Measurements from ENCODE around the gene NUP98.
"Not testable (repeated sequence)": the region's sequence is repeated elsewhere in the genome, so short reads cannot be mapped to it uniquely, and the experiment has no call there.

The NUP98 gene

DNA sequence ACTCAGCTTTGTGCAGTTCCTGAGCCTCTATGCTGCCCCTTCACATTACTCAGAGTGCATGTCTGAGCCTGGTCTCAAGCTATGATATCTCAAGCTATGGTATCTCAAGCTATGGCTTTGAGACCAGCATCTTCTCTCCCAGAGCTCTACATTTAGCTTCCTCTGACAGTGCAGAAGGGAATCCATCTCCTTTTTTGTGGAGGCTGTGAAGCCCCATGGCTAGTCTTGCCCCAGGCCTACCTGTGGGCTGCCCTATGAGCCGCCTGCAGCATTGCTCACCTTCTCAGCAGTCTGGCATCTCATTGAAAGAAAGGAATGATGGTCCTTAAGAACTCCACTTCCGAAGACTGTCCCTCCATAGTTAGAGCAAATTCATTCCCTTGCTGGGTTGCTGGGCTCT, 23.6 kb upstream of the NUP98 start:
- Histone ChIP-seq H2AK5ac (ENCODE audit: low read length) (no peak overlapping the region), H3K79me1 (ENCODE audit: low read length) (no peaks in the 10 kb centered on the region), H3K27ac (ENCODE audit: low read depth, low read length) (no peak overlapping the region), H3K18ac (ENCODE audit: low read length) (no peak overlapping the region), H4K8ac (ENCODE audit: low read depth, low read length) (no peak overlapping the region), H3K79me2 (ENCODE audit: control insufficient read depth, insufficient read depth, low read length) (no peaks in the 10 kb centered on the region), H3K23ac (ENCODE audit: low read length) (no peak overlapping the region), H3K56ac (ENCODE audit: low read length) (no peak overlapping the region), H4K5ac (ENCODE audit: low read length) (no peak overlapping the region), H3K4me1 (ENCODE audit: control insufficient read depth, low read depth, low read length) (peaks cover 6% of the 10 kb centered on the region), H2BK120ac (ENCODE audit: low read depth, low read length) (no peak overlapping the region), H3K4me3 (ENCODE audit: low read length) (no peak overlapping the region), H3K27me3 (ENCODE audit: insufficient read depth, low read length, poor library complexity) (no peaks in the 10 kb centered on the region), H2BK15ac (replicated peaks; ENCODE audit: low read depth) (no peak overlapping the region), H2BK5ac (ENCODE audit: low read length) (no peak overlapping the region), H3K36me3 (ENCODE audit: control insufficient read depth, insufficient read depth, low read length) (peaks cover 4% of the 10 kb centered on the region), H3K9ac (ENCODE audit: low read length) (no peak overlapping the region), H3K4me2 (ENCODE audit: low read length) (no peak overlapping the region), H3K4ac (ENCODE audit: low read depth, low read length) (no peak overlapping the region)
- no peak for DNase-seq
- no CpG with 5 or more reads among the region's 2 CpGs for WGBS (ENCODE audit: extremely low coverage, insufficient coverage, low lambda C conversion rate)

DNA sequence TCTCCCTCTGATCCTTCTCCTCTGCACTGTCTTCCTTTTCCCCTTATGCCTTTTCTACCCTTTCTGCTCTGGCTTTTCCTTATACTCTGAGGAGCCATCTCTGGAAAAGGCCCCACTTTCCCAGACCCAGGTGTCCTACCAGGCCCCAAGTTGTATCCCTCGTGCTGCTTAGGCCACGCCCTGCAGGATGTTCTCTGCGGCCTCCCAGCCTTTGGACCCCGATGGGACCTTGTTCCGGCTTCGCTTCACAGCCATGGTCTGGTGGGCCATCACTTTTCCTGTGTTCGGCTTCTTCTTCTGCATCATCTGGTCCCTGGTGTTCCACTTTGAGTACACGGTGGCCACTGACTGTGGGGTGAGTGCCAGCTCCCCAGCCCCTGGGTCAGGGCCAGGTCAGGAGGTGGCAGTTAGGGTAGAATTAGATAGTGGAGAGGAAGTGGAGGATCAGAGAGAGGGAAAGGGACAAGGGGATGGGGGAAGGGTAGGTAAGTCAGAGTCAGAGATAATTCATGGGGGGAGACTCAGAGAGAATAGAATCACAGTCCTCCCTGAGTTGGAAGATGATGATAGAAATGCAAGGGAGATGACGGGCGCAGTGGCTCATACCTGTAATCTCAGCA, 19.9 kb upstream of the NUP98 start:
- Histone ChIP-seq H3K56ac (ENCODE audit: low read length) (no peak overlapping the region), H3K36me3 (ENCODE audit: control insufficient read depth, insufficient read depth, low read length) (no peaks in the 10 kb centered on the region), H3K18ac (ENCODE audit: low read length) (no peak overlapping the region), H3K4ac (ENCODE audit: low read depth, low read length) (no peak overlapping the region), H3K4me3 (ENCODE audit: low read length) (no peak overlapping the region), H3K27ac (ENCODE audit: low read depth, low read length) (no peak overlapping the region), H2BK15ac (replicated peaks; ENCODE audit: low read depth) (no peak overlapping the region), H3K9ac (ENCODE audit: low read length) (no peak overlapping the region), H3K79me1 (ENCODE audit: low read length) (no peaks in the 10 kb centered on the region), H2AK5ac (ENCODE audit: low read length) (no peak overlapping the region), H3K23ac (ENCODE audit: low read length) (no peak overlapping the region), H4K8ac (ENCODE audit: low read depth, low read length) (no peak overlapping the region), H4K5ac (ENCODE audit: low read length) (no peak overlapping the region), H3K27me3 (ENCODE audit: insufficient read depth, low read length, poor library complexity) (no peaks in the 10 kb centered on the region), H2BK120ac (ENCODE audit: low read depth, low read length) (no peak overlapping the region), H2BK5ac (ENCODE audit: low read length) (no peak overlapping the region), H3K4me2 (ENCODE audit: low read length) (no peak overlapping the region), H3K79me2 (ENCODE audit: control insufficient read depth, insufficient read depth, low read length) (no peaks in the 10 kb centered on the region), H3K4me1 (ENCODE audit: control insufficient read depth, low read depth, low read length) (peaks cover 2% of the 10 kb centered on the region)
- no peak for DNase-seq
- no CpG with 5 or more reads among the region's 10 CpGs for WGBS (ENCODE audit: extremely low coverage, insufficient coverage, low lambda C conversion rate)

DNA sequence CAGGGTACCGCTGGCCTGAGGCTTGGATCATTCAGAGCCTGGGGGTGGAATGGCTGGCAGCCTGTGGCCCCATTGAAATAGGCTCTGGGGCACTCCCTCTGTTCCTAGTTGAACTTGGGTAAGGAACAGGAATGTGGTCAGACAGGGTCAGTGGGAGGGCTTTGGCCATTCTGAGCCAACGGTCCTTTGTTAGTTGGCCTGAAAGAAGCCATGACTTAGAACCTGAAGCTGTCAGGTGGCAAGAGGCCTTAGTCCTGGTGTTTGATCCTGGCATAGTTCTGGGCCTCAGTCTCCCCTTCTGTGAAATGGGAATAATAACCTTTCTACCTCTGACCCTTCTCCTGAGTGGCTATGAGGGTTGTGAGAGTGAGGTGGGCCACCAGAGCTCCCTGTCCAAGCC, 19.3 kb upstream of the NUP98 start:
- peaks cover 2% of the 10 kb centered on the region for H3K4me1 ChIP-seq (ENCODE audit: control insufficient read depth, low read depth, low read length)
- H3K27me3 ChIP-seq (ENCODE audit: insufficient read depth, low read length, poor library complexity), result no peaks in the 10 kb centered on the region
- no peak overlapping the region for H2BK5ac ChIP-seq (ENCODE audit: low read length)
- H3K9ac ChIP-seq (ENCODE audit: low read length), result no peak overlapping the region
- WGBS (ENCODE audit: extremely low coverage, insufficient coverage, low lambda C conversion rate), result no CpG with 5 or more reads among the region's 2 CpGs
- no peak overlapping the region for H2BK120ac ChIP-seq (ENCODE audit: low read depth, low read length)
- H3K4me2 ChIP-seq (ENCODE audit: low read length), result no peak overlapping the region
- H3K4ac ChIP-seq (ENCODE audit: low read depth, low read length), result no peak overlapping the region
- no peak overlapping the region for H3K23ac ChIP-seq (ENCODE audit: low read length)
- no peaks in the 10 kb centered on the region for H3K79me2 ChIP-seq (ENCODE audit: control insufficient read depth, insufficient read depth, low read length)
- no peak overlapping the region for H2AK5ac ChIP-seq (ENCODE audit: low read length)
- no peak overlapping the region for H2BK15ac ChIP-seq (replicated peaks; ENCODE audit: low read depth)
- no peak overlapping the region for H3K27ac ChIP-seq (ENCODE audit: low read depth, low read length)
- no peak overlapping the region for H4K8ac ChIP-seq (ENCODE audit: low read depth, low read length)
- no peak overlapping the region for H4K5ac ChIP-seq (ENCODE audit: low read length)
- H3K18ac ChIP-seq (ENCODE audit: low read length), result no peak overlapping the region
- H3K79me1 ChIP-seq (ENCODE audit: low read length), result no peaks in the 10 kb centered on the region
- no peaks in the 10 kb centered on the region for H3K36me3 ChIP-seq (ENCODE audit: control insufficient read depth, insufficient read depth, low read length)
- no peak overlapping the region for H3K56ac ChIP-seq (ENCODE audit: low read length)
- DNase-seq, result peak; percentile 42
- H3K4me3 ChIP-seq (ENCODE audit: low read length), result no peak overlapping the region

- no peaks in the 10 kb centered on the region for H3K79me2 ChIP-seq (ENCODE audit: control insufficient read depth, insufficient read depth, low read length)
- no peak overlapping the region for H3K56ac ChIP-seq (ENCODE audit: low read length)
- no peaks in the 10 kb centered on the region for H3K36me3 ChIP-seq (ENCODE audit: control insufficient read depth, insufficient read depth, low read length)
- no peak overlapping the region for H2BK15ac ChIP-seq (replicated peaks; ENCODE audit: low read depth)
- no peak overlapping the region for H4K5ac ChIP-seq (ENCODE audit: low read length)
- H3K9ac ChIP-seq (ENCODE audit: low read length), result no peak overlapping the region
- no peak overlapping the region for H3K23ac ChIP-seq (ENCODE audit: low read length)
- H3K79me1 ChIP-seq (ENCODE audit: low read length), result no peaks in the 10 kb centered on the region
- no CpG with 5 or more reads among the region's 4 CpGs for WGBS (ENCODE audit: extremely low coverage, insufficient coverage, low lambda C conversion rate)
- H3K27me3 ChIP-seq (ENCODE audit: insufficient read depth, low read length, poor library complexity), result no peaks in the 10 kb centered on the region
- no peak overlapping the region for H2BK120ac ChIP-seq (ENCODE audit: low read depth, low read length)
- H3K4me1 ChIP-seq (ENCODE audit: control insufficient read depth, low read depth, low read length), result peaks cover 2% of the 10 kb centered on the region
- no peak for DNase-seq
- H3K4me3 ChIP-seq (ENCODE audit: low read length), result no peak overlapping the region
- no peak overlapping the region for H3K27ac ChIP-seq (ENCODE audit: low read depth, low read length)
- H2AK5ac ChIP-seq (ENCODE audit: low read length), result no peak overlapping the region
- H4K8ac ChIP-seq (ENCODE audit: low read depth, low read length), result no peak overlapping the region
- H3K4ac ChIP-seq (ENCODE audit: low read depth, low read length), result no peak overlapping the region
- H3K4me2 ChIP-seq (ENCODE audit: low read length), result no peak overlapping the region
- no peak overlapping the region for H3K18ac ChIP-seq (ENCODE audit: low read length)
- H2BK5ac ChIP-seq (ENCODE audit: low read length), result no peak overlapping the region
These were observed 18.5 kb upstream of the NUP98 start for GRCh38 chr11:3815845-3816244.

- H3K27me3 ChIP-seq (ENCODE audit: insufficient read depth, low read length, poor library complexity); H2AK5ac ChIP-seq (ENCODE audit: low read length); DNase-seq; H3K4me2 ChIP-seq (ENCODE audit: low read length); H3K4ac ChIP-seq (ENCODE audit: low read depth, low read length); H3K56ac ChIP-seq (ENCODE audit: low read length); H2BK120ac ChIP-seq (ENCODE audit: low read depth, low read length); H2BK15ac ChIP-seq (replicated peaks; ENCODE audit: low read depth); H3K18ac ChIP-seq (ENCODE audit: low read length); H3K79me2 ChIP-seq (ENCODE audit: control insufficient read depth, insufficient read depth, low read length); H3K27ac ChIP-seq (ENCODE audit: low read depth, low read length); H4K8ac ChIP-seq (ENCODE audit: low read depth, low read length); H3K23ac ChIP-seq (ENCODE audit: low read length); H4K5ac ChIP-seq (ENCODE audit: low read length); H2BK5ac ChIP-seq (ENCODE audit: low read length); H3K9ac ChIP-seq (ENCODE audit: low read length); H3K79me1 ChIP-seq (ENCODE audit: low read length); H3K4me3 ChIP-seq (ENCODE audit: low read length); H3K4me1 ChIP-seq (ENCODE audit: control insufficient read depth, low read depth, low read length); H3K36me3 ChIP-seq (ENCODE audit: control insufficient read depth, insufficient read depth, low read length): not testable (repeated sequence)
- WGBS (ENCODE audit: extremely low coverage, insufficient coverage, low lambda C conversion rate), result no CpG with 5 or more reads among the region's 5 CpGs
These were observed 17.5 kb upstream of the NUP98 start for GRCh38 chr11:3814832-3815231.

- Histone ChIP-seq H2AK5ac (ENCODE audit: low read length) (no peak overlapping the region), H3K79me1 (ENCODE audit: low read length) (peaks cover 2% of the 10 kb centered on the region), H3K27me3 (ENCODE audit: insufficient read depth, low read length, poor library complexity) (no peaks in the 10 kb centered on the region), H2BK15ac (replicated peaks; ENCODE audit: low read depth) (no peak overlapping the region), H3K56ac (ENCODE audit: low read length) (no peak overlapping the region), H3K9ac (ENCODE audit: low read length) (no peak overlapping the region), H3K18ac (ENCODE audit: low read length) (no peak overlapping the region), H3K36me3 (ENCODE audit: control insufficient read depth, insufficient read depth, low read length) (no peaks in the 10 kb centered on the region), H3K4ac (ENCODE audit: low read depth, low read length) (no peak overlapping the region), H3K4me1 (ENCODE audit: control insufficient read depth, low read depth, low read length) (no peaks in the 10 kb centered on the region), H3K4me2 (ENCODE audit: low read length) (no peak overlapping the region), H2BK120ac (ENCODE audit: low read depth, low read length) (no peak overlapping the region), H3K79me2 (ENCODE audit: control insufficient read depth, insufficient read depth, low read length) (no peaks in the 10 kb centered on the region), H4K8ac (ENCODE audit: low read depth, low read length) (no peak overlapping the region), H4K5ac (ENCODE audit: low read length) (no peak overlapping the region), H2BK5ac (ENCODE audit: low read length) (no peak overlapping the region), H3K23ac (ENCODE audit: low read length) (no peak overlapping the region), H3K4me3 (ENCODE audit: low read length) (no peak overlapping the region), H3K27ac (ENCODE audit: low read depth, low read length) (no peak overlapping the region)
- WGBS (ENCODE audit: extremely low coverage, insufficient coverage, low lambda C conversion rate), result no CpG with 5 or more reads among the region's 4 CpGs
- no peak for DNase-seq
These were observed 13.6 kb upstream of the NUP98 start for GRCh38 chr11:3810951-3811350.
